ENCODE measurements around the gene RXRB. TPM values are rescaled to one million over a fixed set of nuclear protein-coding genes. Genes with fewer than 3 reads are reported as not detected.
"Not testable (repeated sequence)": the region's sequence is repeated elsewhere in the genome, so short reads cannot be mapped to it uniquely, and the experiment has no call there.

The RXRB gene
- total RNA-seq, 1 donor = 19.2 TPM

DNA sequence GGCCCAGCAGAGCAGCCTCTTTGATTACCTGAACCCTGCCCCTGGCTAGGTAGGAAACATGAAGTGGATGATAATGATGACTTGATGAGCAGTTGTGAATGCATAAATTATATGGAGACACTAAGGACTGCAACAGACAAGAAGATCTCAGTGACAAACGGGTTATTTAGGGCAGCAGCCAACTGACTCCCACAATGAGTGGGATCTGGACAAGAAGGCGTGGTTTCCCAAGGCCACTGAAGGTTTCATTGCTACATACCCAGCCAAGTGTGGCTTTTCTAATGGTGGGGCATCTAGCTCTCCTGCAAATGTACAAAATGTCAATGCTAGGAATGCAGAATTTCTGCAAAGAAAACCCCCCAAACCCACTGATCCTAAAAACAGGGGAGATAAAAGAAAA, 37.3 kb upstream of the RXRB start:
- no peaks in the 10 kb centered on the region for H3K79me2 ChIP-seq (ENCODE audit: insufficient read depth, low read length)
- no peak overlapping the region for H2AFZ ChIP-seq (ENCODE audit: low read length)

DNA sequence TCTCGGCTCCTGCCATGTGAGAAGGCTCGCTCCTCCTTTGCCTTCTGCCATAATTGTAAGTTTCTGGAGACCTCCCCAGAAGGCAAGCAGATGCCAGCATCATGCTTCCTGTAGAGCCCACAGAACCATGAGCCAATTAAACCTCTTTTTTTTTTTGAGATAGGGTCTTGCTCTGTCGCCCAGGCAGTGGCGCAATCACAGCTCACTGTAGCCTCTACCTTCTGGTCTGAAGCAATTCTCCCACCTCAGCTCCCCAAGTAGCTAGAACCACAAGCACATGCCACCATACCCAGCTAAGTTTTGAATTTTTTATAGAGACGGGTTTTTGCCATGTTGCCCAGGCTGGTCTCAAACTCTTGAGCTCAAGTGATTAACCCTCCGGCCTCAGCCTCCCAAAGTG, 36.4 kb upstream of the RXRB start:
- Histone ChIP-seq H3K27ac (ENCODE audit: low read depth, low read length) (no peak overlapping the region), H3K27me3 (ENCODE audit: insufficient read depth, low read length) (peaks cover 22% of the 10 kb centered on the region), H3K79me2 (ENCODE audit: insufficient read depth, low read length) (no peaks in the 10 kb centered on the region), H3K4me3 (ENCODE audit: insufficient read depth, low read length) (no peak overlapping the region), H2AFZ (ENCODE audit: low read length) (no peak overlapping the region), H3K4me2 (ENCODE audit: insufficient read depth, low read length) (no peak overlapping the region), H3K36me3 (ENCODE audit: insufficient read depth, low read length) (no peaks in the 10 kb centered on the region), H4K20me1 (ENCODE audit: insufficient read depth, low read length) (no peaks in the 10 kb centered on the region), H3K4me1 (ENCODE audit: insufficient read depth, low read length) (no peaks in the 10 kb centered on the region), H3K9me3 (ENCODE audit: low read depth, low read length) (no peaks in the 10 kb centered on the region)
- TF ChIP-seq, protein P1, sequence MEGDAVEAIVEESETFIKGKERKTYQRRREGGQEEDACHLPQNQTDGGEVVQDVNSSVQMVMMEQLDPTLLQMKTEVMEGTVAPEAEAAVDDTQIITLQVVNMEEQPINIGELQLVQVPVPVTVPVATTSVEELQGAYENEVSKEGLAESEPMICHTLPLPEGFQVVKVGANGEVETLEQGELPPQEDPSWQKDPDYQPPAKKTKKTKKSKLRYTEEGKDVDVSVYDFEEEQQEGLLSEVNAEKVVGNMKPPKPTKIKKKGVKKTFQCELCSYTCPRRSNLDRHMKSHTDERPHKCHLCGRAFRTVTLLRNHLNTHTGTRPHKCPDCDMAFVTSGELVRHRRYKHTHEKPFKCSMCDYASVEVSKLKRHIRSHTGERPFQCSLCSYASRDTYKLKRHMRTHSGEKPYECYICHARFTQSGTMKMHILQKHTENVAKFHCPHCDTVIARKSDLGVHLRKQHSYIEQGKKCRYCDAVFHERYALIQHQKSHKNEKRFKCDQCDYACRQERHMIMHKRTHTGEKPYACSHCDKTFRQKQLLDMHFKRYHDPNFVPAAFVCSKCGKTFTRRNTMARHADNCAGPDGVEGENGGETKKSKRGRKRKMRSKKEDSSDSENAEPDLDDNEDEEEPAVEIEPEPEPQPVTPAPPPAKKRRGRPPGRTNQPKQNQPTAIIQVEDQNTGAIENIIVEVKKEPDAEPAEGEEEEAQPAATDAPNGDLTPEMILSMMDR (IDR thresholded peaks at IDR 0.05; ENCODE audit: extremely low read depth, low read depth, low read length) = no peak
- DNase-seq (ENCODE audit: insufficient read length, low spot score, missing footprints) = no peak

More for the DNA sequence above, 37.3 kb upstream of the RXRB start:
- Histone ChIP-seq H3K4me1 (ENCODE audit: insufficient read depth, low read length) (no peaks in the 10 kb centered on the region), H3K4me3 (ENCODE audit: insufficient read depth, low read length) (no peak overlapping the region), H3K9me3 (ENCODE audit: low read depth, low read length) (no peaks in the 10 kb centered on the region), H3K36me3 (ENCODE audit: insufficient read depth, low read length) (no peaks in the 10 kb centered on the region), H4K20me1 (ENCODE audit: insufficient read depth, low read length) (no peaks in the 10 kb centered on the region), H3K27me3 (ENCODE audit: insufficient read depth, low read length) (peaks cover 28% of the 10 kb centered on the region), H3K4me2 (ENCODE audit: insufficient read depth, low read length) (no peak overlapping the region), H3K27ac (ENCODE audit: low read depth, low read length) (no peak overlapping the region)
- DNase-seq (ENCODE audit: insufficient read length, low spot score, missing footprints) = no peak
- TF ChIP-seq, protein P1 (IDR thresholded peaks at IDR 0.05; ENCODE audit: extremely low read depth, low read depth, low read length) = no peak

DNA sequence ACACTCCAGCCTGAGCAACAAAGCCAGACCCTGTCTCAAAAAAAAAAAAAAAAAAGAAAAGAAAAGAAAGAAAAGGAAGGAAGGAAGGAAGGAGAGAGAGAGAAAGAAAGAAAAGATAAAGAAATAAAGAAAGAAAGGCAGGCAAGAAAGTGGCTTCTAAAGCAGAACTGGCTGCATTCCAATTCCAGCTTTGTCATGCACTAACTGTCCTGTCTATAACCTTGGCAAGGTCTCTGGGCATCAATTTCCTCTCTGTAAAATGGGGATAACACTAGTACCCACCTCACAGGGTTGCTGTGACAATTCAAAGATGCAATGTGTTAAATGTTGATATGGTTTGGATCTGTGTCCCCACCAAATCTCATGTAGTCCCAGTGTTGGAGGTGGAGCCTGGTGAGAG, 35.9 kb upstream of the RXRB start:
- H3K36me3 ChIP-seq (ENCODE audit: insufficient read depth, low read length) = no peaks in the 10 kb centered on the region
- H3K27me3 ChIP-seq (ENCODE audit: insufficient read depth, low read length) = peaks cover 22% of the 10 kb centered on the region
- H3K9me3 ChIP-seq (ENCODE audit: low read depth, low read length) = no peaks in the 10 kb centered on the region
- H2AFZ ChIP-seq (ENCODE audit: low read length) = no peak overlapping the region
- no peaks in the 10 kb centered on the region for H3K4me1 ChIP-seq (ENCODE audit: insufficient read depth, low read length)
- H3K4me2 ChIP-seq (ENCODE audit: insufficient read depth, low read length) = no peak overlapping the region
- TF ChIP-seq, protein P1 (IDR thresholded peaks at IDR 0.05; ENCODE audit: extremely low read depth, low read depth, low read length) = no peak
- no peak for DNase-seq (ENCODE audit: insufficient read length, low spot score, missing footprints)
- H3K27ac ChIP-seq (ENCODE audit: low read depth, low read length) = no peak overlapping the region
- H3K4me3 ChIP-seq (ENCODE audit: insufficient read depth, low read length) = no peak overlapping the region
- H3K79me2 ChIP-seq (ENCODE audit: insufficient read depth, low read length) = no peaks in the 10 kb centered on the region
- no peaks in the 10 kb centered on the region for H4K20me1 ChIP-seq (ENCODE audit: insufficient read depth, low read length)

DNA sequence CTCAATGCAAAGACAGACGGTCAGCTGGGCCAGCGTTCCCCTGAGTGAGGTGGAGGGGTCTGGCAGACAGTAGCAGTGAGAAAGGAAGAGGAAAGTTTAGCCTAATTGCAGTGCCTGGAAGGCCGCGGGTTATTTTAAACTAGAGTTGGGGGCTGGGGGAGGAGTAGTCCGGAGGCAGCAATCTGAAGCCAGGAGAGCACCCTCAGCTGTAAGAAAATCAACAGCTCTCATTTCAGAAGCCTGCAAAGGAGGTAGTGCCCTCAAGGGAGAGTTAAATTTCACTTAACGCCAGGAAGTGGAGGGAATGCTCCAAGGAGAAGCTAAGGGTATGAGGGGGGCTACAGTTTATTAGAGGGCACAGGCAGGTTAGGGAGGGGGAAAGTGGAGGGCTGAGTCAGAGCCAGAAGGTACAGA, 34.8 kb upstream of the RXRB start:
- Histone ChIP-seq H4K20me1 (ENCODE audit: insufficient read depth, low read length) (no peaks in the 10 kb centered on the region), H3K27me3 (ENCODE audit: insufficient read depth, low read length) (peaks cover 21% of the 10 kb centered on the region), H3K4me3 (ENCODE audit: insufficient read depth, low read length) (no peak overlapping the region), H2AFZ (ENCODE audit: low read length) (no peak overlapping the region), H3K4me2 (ENCODE audit: insufficient read depth, low read length) (no peak overlapping the region), H3K27ac (ENCODE audit: low read depth, low read length) (no peak overlapping the region), H3K36me3 (ENCODE audit: insufficient read depth, low read length) (no peaks in the 10 kb centered on the region), H3K4me1 (ENCODE audit: insufficient read depth, low read length) (no peaks in the 10 kb centered on the region), H3K9me3 (ENCODE audit: low read depth, low read length) (no peaks in the 10 kb centered on the region), H3K79me2 (ENCODE audit: insufficient read depth, low read length) (no peaks in the 10 kb centered on the region)
- no peak for DNase-seq (ENCODE audit: insufficient read length, low spot score, missing footprints)
- TF ChIP-seq, protein P1 (IDR thresholded peaks at IDR 0.05; ENCODE audit: extremely low read depth, low read depth, low read length) = no peak

DNA sequence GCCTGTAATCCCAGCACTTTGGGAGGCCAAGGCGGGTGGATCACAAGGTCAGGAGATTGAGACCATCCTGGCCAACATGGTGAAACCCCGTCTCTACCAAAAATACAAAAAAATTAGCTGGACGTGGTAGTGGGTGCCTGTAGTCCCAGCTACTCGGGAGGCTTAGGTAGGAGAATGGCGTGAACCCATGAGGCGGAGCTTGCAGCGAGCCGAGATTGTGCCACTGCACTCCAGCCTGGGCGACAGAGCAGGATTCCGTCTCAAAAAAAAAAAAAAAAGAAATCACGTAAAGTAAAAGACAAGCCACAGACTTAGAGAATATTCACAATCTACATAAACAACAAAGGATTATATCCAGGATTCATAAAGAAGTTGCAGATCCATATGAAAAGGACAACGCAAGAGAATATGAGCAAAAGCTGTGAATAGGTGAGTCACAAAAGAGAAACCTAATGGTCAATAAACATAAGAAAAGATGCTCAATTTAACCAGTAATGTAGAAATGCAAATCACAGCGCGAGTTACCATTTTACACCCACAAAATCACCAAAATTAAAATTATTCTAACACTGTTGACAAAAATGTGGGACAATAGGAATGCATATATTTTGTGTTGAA, 26.1 kb upstream of the RXRB start:
- not testable (repeated sequence) for H4K20me1 ChIP-seq (ENCODE audit: insufficient read depth, low read length); H3K36me3 ChIP-seq (ENCODE audit: insufficient read depth, low read length); H3K27ac ChIP-seq (ENCODE audit: low read depth, low read length); DNase-seq (ENCODE audit: insufficient read length, low spot score, missing footprints); H3K4me3 ChIP-seq (ENCODE audit: insufficient read depth, low read length); H2AFZ ChIP-seq (ENCODE audit: low read length); H3K4me2 ChIP-seq (ENCODE audit: insufficient read depth, low read length); H3K9me3 ChIP-seq (ENCODE audit: low read depth, low read length); H3K79me2 ChIP-seq (ENCODE audit: insufficient read depth, low read length); H3K4me1 ChIP-seq (ENCODE audit: insufficient read depth, low read length)
- peaks cover 13% of the 10 kb centered on the region for H3K27me3 ChIP-seq (ENCODE audit: insufficient read depth, low read length)

All from osteoblast (primary cell).